Myocyte (in vitro differentiated cells): ENCODE results near the gene SEMA3D. TPM values are rescaled to one million over a fixed set of nuclear protein-coding genes. Genes with fewer than 3 reads are reported as not detected.

ENCODE experiments used
- DNase-seq: peaks from one replicate; pipeline ENCODE4 v3.0.0-alpha.2; 2012; ENCODE audit warnings: low read depth
- total RNA-seq: library from RNA; depleted of rRNA; stranded (reverse); fragments of >200 nt; gene quantifications from 2 replicates; pipeline ENCODE4 v1.2.3, GENCODE V29; 2014

SEMA3D gene
- total RNA-seq, 1 donor from 2014 or later, result 0.62 TPM

DNA sequence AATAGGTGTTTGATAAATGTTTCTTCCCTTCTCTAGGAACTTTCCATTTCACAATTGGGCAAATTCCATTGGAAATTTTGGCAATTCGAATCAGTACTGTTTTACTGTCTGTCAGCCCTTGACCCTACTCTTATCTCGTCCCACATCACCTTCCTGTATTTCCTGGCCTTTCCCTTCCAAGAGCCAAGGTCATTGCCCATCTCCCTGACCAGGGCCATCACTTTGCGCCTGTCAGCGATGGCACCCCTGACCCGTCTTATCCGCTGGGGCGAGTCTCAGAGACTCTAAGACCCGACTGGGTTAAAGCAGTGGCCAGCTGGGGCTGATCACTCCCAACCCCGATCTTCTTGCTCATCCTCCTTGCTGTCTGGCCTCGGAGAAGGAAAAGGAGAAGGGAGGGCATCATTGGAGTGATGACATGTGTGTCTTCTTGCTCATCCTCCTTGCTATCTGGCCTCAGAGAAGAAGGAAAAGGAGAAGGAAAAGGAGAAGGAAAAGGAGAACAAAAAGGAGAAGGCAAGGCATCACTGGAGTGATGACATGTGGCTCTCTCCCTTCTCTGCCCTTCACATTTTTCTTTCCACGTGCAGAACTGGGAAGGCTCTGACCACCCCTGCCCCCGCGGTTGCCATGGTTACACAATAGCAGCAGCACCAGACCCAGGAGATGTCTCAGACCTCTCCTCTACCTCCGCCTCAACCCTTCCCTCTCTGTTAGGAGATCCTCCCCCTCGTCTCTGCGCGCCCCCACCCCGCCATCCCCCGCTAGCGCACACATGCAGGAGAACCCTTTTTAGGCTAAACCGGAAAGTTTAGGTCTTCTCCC, 2.0 kb downstream of the SEMA3D start:
- no peak for DNase-seq

DNA sequence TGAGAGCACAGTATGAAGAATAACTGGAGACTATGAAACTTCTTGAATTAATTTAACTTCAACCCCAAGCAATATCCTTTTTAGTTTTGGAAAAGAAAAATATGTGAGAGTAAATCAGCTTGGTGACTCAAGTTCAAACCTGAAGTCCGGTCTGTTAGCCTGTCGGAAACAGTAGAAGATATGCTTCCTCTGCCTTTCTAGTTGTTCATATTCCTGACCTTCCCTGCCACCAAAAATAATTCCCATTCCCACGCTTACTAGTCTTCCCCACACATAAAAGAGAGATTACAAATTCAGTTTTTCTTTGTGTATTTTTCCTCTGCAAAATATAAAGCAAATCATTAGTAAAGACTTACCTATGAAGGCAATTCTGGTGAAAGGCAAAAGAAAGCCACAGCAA, 3.6 kb downstream of the SEMA3D start:
- DNase-seq, result no peak

DNA sequence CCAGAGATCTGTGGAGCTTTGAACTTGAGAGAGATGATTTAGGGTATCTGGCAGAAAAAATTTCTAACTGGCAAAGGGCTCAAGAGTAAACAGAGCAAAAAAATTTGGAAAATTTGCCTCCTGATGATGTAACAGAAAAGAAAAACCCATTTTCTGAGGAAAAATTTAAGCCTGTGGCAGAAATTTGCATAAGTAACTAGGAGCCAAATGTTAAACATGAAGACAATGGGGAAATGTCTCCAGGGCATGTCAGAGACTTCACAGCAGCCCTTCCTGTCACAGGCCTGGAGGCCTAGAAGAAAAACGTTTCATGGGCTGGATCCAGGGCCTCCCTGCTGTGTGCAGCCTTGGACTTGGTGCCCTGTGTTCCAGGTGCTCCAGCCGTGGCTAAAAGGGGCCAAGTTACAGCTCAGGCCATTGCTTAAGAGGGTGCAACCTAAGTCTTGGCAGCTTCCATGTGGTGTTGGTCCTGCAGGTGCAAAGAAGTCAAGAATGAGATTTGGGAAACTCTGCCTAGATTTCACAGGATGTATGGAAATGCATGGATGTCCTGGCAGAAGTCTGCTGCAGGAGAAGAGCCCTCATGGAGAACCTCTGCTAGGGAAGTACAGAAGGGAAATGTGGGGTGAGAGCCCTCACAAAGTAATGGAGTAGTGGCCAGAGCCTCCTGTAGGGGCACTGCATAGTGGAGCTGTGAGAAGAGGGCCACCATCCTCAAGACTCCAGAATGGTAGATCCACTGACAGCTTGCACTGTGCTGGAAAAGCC, 8.1 kb downstream of the SEMA3D start:
- DNase-seq, result no peak

DNA sequence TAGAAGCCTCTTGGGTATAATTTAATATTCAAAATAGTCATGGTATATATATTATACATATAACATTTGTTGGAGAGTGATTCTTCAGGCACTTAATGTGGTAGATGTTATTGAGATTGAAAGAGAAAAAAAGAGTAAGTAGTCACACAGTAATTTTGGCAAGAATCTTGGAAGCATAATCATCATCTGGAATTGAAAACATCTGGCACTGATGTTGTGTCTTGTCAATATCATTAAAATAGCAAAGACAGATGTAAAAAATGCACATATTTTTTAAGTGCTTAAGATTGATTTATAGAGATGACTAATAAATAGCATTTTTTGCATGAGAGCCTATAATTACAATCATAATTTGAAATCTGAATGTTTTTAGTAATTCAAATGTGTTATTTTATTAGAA, 9.5 kb downstream of the SEMA3D start:
- DNase-seq, result no peak

DNA sequence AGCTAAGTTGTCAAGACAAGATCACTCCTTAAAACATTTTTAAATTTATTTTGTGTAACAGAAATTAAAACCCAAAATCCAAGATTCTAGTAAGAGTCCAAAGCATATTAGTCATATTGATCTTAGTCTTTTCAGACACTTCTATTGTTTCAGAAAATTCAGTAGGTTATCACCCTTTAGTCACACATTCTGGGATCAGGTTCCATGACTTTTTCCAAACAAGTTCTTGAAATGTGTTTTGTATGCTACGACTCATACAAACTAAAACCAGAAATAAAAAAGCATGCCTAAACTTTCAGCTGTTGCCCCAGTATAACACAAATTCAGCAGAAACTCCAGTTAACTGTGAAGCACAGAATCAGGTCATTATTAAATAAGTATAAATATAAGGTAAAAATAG, 10.7 kb downstream of the SEMA3D start:
- no peak for DNase-seq

DNA sequence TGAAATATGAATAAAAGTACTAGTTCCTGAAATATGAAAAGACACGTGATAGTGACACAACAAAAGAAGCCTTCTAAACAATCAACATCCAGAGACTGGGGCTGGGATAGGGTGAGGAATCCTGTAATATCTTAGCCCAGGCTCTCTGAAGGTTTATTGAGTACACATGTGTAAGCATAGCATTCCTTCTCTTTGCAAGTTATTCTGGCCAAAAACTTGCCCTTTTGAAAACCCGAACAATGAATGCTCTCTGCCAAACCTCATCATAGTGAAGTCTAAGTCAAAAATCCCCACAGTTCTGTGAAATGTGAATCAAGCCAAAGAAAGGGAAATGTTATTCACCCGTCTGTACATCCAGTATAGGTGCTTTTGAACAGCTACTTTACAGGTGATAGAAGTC, 11.6 kb downstream of the SEMA3D start:
- DNase-seq, result no peak

DNA sequence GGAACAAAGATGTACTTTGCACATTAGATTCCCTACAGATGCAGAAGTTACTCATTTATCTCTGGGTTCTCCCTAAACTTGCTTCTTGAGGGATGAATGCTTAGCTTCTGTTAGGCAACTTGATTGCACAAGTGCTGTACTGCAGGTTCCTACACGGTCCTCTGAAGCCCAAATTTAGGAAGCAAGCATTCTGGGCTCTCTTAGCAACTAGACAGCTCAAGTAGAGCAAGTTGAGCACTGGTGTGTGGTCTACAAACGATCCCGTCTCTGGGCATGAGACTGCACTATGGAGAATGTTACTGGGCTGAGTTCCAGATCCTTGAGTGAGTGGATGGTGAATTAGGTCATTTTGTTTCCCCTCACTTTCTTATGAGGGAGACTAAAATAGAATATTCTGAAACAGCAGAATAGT, 14.3 kb downstream of the SEMA3D start:
- peak; percentile 45 for DNase-seq

DNA sequence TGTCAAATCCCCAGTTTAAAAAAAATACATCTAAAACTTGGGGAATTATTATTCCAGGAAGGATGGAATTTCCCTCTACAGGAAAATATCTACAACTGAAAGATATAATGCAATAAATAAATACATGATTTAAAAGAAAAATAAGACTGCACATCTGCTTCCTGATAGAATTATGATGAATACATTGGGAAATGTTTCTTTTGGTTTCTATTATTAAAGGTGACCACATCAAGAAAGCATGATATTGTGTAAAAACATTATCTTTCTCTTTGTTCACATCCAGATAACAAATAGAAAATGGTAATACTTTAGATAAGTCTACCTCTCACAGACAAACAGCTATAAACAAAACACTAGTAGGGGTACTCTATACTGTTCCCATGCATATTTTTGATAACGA, 19.2 kb downstream of the SEMA3D start:
- no peak for DNase-seq

DNA sequence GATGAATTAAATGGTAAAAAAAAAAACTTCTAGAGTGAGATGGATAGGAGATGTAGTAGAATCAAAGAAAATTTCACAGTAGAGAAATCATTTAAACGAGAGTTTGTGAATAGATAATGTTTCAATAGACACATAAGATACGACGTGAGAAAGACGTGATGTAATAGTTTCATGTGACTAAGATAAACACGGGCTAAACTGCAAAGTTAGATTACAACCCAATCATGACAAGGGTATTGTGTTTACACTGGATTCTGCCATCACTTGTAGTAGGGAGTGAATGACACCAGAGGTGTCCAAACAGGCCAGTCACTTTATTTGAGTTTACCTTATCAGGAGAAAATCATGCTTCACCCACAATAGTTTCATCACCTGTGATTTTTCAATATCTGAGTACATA, 21.6 kb downstream of the SEMA3D start:
- no peak for DNase-seq

DNA sequence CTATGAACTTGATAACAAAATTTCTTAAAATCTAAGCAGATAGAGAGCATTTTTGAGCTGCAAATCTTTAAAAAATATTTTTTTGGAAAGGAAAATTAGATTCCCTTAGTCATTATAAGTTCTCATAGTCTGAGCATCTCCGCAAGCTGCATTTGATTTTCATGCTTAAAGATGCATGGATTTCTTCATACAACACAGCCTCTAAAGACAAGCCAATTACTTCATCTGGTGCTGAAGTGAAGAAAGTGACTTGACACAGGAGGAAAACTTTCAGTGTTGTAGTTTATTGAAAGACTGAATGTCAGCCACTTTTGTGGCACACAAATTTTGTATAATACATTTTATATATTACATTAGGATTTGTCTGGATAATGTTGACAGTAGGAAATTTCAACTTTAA, 22.5 kb downstream of the SEMA3D start:
- DNase-seq, result no peak

DNA sequence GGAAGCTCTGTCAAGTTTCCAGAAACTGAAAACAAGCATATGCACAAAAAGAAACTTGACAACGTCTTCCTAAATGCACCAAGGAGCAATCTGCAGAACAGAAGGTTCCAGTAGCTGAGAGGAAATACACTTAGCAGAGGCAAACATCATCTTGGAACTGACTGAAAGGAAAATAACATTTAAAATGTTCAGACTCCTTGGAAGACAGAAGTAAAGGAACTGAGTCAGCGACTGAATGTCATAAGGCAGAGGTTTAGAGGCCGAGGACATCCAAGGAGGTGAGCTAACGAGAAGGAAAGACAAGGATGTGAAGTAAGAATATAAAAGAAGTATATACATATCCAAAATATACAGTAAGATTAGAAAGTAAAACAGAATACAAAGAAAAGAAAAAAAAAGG, 24.1 kb downstream of the SEMA3D start:
- no peak for DNase-seq

DNA sequence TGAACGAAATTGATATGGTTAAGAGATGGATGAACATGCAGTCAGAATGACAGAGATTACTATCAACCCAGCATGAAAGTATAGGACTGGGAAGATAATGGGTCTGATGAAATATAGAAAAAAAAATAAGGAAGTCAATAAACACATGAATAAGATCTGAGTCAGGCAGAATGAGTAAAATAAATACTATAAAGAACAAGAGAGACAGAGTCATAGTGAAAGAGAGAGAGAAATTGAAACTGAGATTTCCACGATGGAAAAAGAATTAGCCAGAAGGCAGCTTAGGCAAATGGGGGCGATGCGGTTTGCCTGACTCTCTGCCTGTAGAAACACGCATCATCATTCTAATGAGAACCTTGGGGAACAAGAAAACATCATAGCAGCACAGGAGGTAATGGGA, 26.6 kb downstream of the SEMA3D start:
- no peak for DNase-seq

DNA sequence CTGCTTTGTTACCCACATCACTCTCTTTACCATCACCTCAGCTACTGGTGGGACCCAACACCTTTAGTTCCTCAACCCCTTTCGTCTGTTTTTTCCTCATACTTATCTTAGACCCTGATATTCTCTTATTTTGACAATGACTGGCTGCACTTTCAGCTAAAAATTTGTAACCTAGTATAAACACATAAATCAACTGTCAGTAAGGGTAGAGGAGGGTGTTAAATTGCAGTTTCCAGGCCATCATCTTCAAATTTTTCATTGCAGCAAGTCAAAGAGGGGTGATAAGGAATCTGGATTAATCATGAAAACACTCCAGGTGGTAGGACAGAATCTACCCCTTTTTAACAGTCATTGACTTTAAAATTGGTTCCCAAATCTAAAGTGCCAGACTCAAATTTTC, 27.9 kb downstream of the SEMA3D start:
- DNase-seq, result no peak

DNA sequence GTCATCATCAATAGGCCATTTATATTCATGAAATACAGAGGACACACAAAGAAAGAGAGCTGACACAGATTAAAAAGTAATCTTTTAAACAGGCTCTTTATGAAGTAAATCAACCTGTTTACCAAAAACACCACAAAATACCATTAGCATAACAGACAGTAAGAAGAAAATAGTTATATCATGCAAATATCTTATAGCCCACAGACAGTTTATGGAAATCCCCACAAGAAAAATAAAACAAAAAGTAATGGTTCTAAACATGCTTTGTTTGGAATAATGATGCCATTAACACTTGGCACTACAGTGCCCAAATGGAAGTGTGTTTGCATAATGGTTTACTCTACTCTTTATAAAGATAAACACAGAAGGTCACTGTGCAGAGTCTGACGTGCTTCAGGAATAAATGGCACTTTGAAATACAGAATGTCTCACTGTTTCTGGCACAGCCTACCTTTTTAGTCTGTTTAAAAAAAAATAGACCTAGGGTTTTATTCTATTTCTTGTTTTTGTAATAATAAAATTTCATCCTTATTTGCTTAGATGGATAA, 30.1 kb downstream of the SEMA3D start:
- DNase-seq, result no peak

DNA sequence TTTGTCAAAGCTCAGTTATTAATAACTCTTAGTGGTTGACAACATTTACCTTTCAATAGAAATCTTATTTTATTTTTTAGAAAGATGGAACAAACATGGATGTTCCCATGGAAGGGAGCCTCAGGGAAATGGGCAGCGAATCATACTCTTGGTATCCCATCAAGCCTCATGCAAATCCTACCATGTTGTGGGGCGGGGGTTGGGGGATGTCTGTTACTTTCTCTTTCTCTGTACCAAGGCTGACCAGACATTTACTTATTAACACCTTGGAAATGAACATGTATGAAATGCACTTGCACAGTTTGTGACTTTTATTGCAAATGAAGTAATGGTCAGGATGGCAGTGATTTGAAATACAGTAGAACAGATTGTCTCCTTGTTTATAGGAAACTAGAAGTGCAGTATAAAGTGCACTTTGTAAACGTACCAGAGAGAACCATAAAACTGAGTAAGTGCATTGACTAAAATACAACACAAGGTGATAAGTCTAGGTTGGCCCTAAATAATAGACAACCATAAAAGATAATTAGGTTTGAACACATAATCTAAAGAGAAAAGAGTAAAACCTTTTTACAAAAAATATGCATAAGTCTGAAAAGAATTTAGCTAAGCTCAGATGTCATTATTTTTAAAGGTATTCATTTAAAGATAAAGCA, 32.4 kb downstream of the SEMA3D start:
- no peak for DNase-seq

DNA sequence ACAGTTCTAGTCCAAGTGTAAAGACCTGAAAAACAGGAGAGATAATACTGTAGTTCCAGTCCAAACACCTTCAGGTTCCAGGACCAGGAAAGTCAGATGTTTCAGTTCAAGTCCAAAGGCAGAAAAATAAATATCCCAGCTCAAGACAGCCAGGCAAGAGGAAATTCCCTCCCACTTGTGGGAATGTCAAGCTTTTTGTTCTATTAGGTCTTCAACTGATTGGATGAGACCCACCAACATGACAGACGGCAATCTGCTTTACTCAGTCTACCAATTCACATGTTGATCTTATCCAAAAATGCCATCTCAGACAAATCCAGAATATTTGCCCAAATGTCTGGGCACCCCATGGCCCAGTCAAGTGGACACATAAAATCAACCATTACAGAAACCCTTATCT, 33.1 kb downstream of the SEMA3D start:
- no peak for DNase-seq

DNA sequence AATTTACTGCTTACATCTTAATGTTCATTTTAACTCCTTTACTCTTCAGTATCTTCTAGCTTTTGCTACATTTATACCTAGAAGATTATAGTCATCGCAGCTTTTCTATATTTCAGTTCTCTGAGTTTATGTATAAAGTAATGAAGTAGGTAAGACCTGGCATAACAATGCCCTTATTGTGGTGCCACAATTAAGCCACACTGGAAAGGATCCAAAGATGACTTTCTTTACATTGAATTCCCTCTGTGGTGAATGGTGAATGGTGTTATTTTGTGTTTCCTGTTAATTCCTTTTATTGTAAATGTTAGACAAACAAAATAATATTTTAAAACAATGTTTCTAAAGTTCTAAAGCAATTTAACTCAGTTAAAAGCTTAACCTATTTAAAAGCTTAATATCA, 36.2 kb downstream of the SEMA3D start:
- no peak for DNase-seq

DNA sequence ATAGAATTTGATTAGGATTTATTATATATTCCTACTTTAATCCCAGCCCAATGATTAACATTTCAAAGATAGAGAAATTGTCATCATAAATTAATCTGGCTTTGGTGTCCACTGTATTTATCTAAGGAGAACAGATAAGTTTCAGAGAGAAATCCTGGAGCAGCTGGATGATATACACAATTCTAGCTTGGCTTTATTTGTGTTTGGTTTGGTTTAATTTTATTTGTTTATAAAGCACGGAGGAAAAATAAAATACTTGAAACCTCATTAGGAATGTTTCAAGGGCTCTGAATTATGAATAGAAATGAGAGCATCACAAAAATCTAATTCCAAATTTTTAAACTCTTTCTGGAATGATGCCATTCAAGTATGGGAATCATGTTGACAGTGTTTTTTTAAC, 42.1 kb downstream of the SEMA3D start:
- no peak for DNase-seq

DNA sequence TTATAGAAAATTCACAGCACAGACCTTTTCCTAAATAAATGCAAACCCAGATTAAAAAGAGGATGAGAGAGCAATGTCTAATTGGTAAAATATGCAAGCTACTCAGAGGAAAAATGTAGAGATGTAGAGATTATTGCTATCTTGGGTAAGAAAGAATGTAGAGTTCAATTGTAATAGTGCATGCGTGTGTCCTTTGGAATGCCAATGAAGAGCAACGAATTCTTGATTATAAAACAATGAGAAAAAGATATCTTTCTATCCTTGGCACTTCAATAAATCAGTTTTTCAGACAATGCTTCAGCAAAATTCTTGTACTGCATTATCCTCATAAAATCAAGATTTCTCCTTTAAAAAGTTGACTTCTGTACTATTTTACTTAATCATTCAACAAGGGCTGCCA, 50.9 kb downstream of the SEMA3D start:
- DNase-seq, result no peak

DNA sequence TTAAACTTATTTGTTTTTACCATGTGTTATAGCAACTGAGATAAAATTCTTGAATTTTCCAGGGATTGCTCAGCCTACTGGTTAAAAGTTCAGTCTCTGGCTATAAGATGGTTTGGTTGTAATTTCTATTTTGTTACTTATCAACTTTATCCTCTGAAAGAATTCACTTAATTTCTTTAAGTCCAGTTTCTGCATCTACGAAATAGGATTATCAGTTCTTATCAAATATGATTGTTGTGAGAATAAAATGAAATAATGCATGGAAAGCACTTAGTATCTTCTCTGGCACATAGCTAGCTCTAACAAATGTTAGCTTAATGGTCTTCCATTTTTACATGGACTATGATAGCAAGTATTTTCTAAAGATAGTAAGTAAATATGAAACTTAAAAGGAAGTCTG, 53.3 kb downstream of the SEMA3D start:
- no peak for DNase-seq

DNA sequence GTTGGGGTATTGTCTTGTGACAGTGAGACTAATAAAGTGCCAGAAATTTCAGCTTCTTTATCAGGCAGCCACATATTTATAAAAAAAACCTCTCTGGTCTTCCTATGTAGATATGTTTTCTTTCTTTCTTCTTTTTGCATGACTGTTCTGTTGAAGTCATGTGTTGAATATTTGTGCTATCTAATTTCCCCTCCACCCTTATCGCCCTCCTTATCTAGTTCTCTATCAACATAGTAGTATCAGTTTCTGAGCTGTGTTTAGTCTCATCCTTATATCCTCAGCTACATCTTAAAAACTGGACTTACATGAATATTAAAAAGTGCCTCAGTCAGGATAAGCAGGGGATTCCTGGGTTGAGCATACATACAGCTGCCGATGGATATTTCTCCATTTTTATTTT, 53.9 kb downstream of the SEMA3D start:
- no peak for DNase-seq

DNA sequence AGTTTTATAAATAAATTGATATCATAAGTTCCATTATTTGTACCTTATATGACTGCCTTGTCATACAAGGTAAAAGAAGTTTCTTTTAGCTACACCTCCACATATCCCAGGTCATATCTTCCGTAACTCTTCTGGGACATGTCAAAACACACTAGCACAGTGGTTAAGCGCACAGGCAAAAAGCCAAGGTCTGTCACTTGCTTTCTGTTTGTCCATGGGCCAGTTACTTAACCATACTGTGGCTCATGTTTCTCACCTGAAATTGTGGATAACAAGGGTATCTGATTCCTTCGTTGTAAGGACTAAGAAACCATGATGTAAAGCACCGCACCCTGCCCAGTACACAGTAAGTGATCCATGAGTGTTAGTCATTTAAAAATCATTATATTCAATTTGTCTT, 56.2 kb downstream of the SEMA3D start:
- peak; percentile 6 for DNase-seq
